GM12878 (cell line): ENCODE data around the gene YBX2. TPM values are rescaled to one million over a fixed set of nuclear protein-coding genes. Genes with fewer than 3 reads are reported as not detected.

ENCODE experiments used
- ATAC-seq: fragments of 200-7000 bp; cut with Tn5 transposase; 3 replicates; pipeline ENCODE4 v1.9.1; 2020; ENCODE audit warnings: mild to moderate bottlenecking, moderate library complexity
- BruUV-seq: library from RNA; stranded (reverse); fragments of 400-500 nt; replicated peaks from 2 replicates; lab custom pipeline; 2021; lab: Mats Ljungman, UMichigan
- CTCF ChIA-PET: fragments of 300-600 bp; sonication (Branson Sonifier 250); formaldehyde crosslinking; extraction: SDS; loops from one replicate; lab custom pipeline; 2021; ENCODE audit warnings: inconsistent platforms; lab: Yijun Ruan, JAX
- POLR2A ChIA-PET: fragments of 350-600 bp; formaldehyde crosslinking; extraction: SDS; loops from one replicate; lab custom pipeline; 2021; ENCODE audit warnings: inconsistent platforms; lab: Charles Lee
- RAD21 ChIA-PET: fragments of 300-600 bp; sonication (Branson Sonifier 250); formaldehyde crosslinking; loops from one replicate; lab custom pipeline; 2023; ENCODE audit warnings: antibody characterized with exemption; ENCODE audit not compliant: unreplicated experiment; lab: Charles Lee
- SMC1A ChIA-PET: fragments of 300-600 bp; sonication (Branson Sonifier 250); formaldehyde crosslinking; loops from one replicate; lab custom pipeline; 2023; ENCODE audit not compliant: unreplicated experiment, uncharacterized antibody; lab: Charles Lee
- DNase-seq: peaks from one replicate; pipeline ENCODE4 v3.0.0-alpha.2; 2011; ENCODE audit warnings: low read depth, low spot score
- FAIRE-seq: peaks from 3 replicates; lab custom pipeline; 2011; peaks lifted over from hg19 to GRCh38; lab: Jason Lieb, UNC
- H2AFZ ChIP-seq: 2 replicates; pipeline ENCODE4 v1.6.0; 2011; ENCODE audit warnings: low read depth, low read length, control low read depth; ENCODE audit not compliant: control insufficient read depth
- H3K27ac ChIP-seq: 2 replicates; pipeline ENCODE4 v1.5.1; 2011; ENCODE audit warnings: control low read depth; ENCODE audit not compliant: control insufficient read depth, insufficient read depth
- H3K27me3 ChIP-seq, 2 experiments: replicated peaks in 1 of 2; 2 replicates each; pipeline versions ENCODE4 v1.6.0 to v1.6.1; 2011; ENCODE audit warnings: low read length in 1 of 2; ENCODE audit not compliant: control insufficient read depth in 2 of 2, insufficient read depth in 2 of 2
- H3K36me3 ChIP-seq, 2 experiments: 2 replicates each; pipeline ENCODE4 v1.5.1; 2011; ENCODE audit warnings: low read length in 1 of 2; ENCODE audit not compliant: control insufficient read depth in 2 of 2, insufficient read depth in 2 of 2
- H3K4me1 ChIP-seq: 2 replicates; pipeline ENCODE4 v1.6.1; 2011; ENCODE audit warnings: mild to moderate bottlenecking, low read length, moderate library complexity, mixed read lengths; ENCODE audit not compliant: control insufficient read depth, insufficient read depth
- H3K4me2 ChIP-seq: 2 replicates; pipeline ENCODE4 v1.6.0; 2011; ENCODE audit warnings: control low read depth; ENCODE audit not compliant: control insufficient read depth, insufficient read depth
- H3K4me3 ChIP-seq: fragments of 200-600 bp; sonication (generic); 2 replicates; pipeline ENCODE4 v1.5.1; 2016
- H3K79me2 ChIP-seq: 2 replicates; pipeline ENCODE4 v1.6.0; 2011; ENCODE audit warnings: low read length; ENCODE audit not compliant: control insufficient read depth, insufficient read depth
- H3K9ac ChIP-seq: 2 replicates; pipeline ENCODE4 v1.8.0; 2011; ENCODE audit warnings: low read length, control low read depth, mixed read lengths; ENCODE audit not compliant: control insufficient read depth, insufficient read depth
- H3K9me3 ChIP-seq: replicated peaks from 3 replicates; pipeline ENCODE4 v1.5.1; 2011; ENCODE audit warnings: mild to moderate bottlenecking, low read length; ENCODE audit not compliant: control insufficient read depth, insufficient read depth
- H4K20me1 ChIP-seq: 2 replicates; pipeline ENCODE4 v1.6.0; 2011; ENCODE audit not compliant: control insufficient read depth, insufficient read depth
- CREM ChIP-seq: IDR thresholded peaks from 2 replicates; pipeline ENCODE4 v1.6.1; 2014; ENCODE audit warnings: antibody characterized with exemption, low read depth
- ETV6 ChIP-seq, 2 experiments: fragments of 450-650 bp in 1 of 2; IDR thresholded peaks in 1 of 2; conservative IDR thresholded peaks in 1 of 2; 2 replicates each; pipeline ENCODE4 v1.6.1; 2014; ENCODE audit warnings: antibody characterized with exemption in 1 of 2, borderline replicate concordance in 1 of 2, low read depth in 1 of 2, mild to moderate bottlenecking in 1 of 2, moderate library complexity in 1 of 2
- HSF1 ChIP-seq: fragments of 150-350 bp; IDR thresholded peaks from 2 replicates; pipeline ENCODE4 v1.6.1; 2014; ENCODE audit warnings: mild to moderate bottlenecking, low read depth, low read length
- KDM1A ChIP-seq: fragments of 200-600 bp; sonication (generic); IDR thresholded peaks from 2 replicates; pipeline ENCODE4 v1.6.1; 2016; ENCODE audit warnings: borderline replicate concordance
- MEF2B ChIP-seq: fragments of 450-650 bp; IDR thresholded peaks from 2 replicates; pipeline ENCODE4 v1.6.1; 2018; ENCODE audit warnings: mild to moderate bottlenecking, moderate library complexity; ENCODE audit not compliant: partially characterized antibody, poor library complexity, severe bottlenecking
- MXI1 ChIP-seq: fragments of 150-350 bp; IDR thresholded peaks from 2 replicates; pipeline ENCODE4 v1.6.1; 2011; ENCODE audit warnings: low read depth, mild to moderate bottlenecking, inconsistent platforms, low read length, improper control_type of control experiment
- NFYA ChIP-seq: IDR thresholded peaks from 2 replicates; pipeline ENCODE4 v1.6.1; 2011; ENCODE audit warnings: low read depth, mild to moderate bottlenecking, low read length, improper control_type of control experiment, borderline replicate concordance
- POLR2AphosphoS5 ChIP-seq: IDR thresholded peaks from 2 replicates; pipeline ENCODE4 v1.6.1; 2011; ENCODE audit warnings: mild to moderate bottlenecking, low read length, inconsistent platforms
- RAD51 ChIP-seq: fragments of 450-650 bp; IDR thresholded peaks from 2 replicates; pipeline ENCODE4 v1.6.1; 2016; ENCODE audit warnings: moderate library complexity, mild to moderate bottlenecking, inconsistent platforms
- RBBP5 ChIP-seq: fragments of 200-600 bp; sonication (generic); conservative IDR thresholded peaks from 2 replicates; pipeline ENCODE4 v1.6.1; 2016
- SMARCA5 ChIP-seq: fragments of 450-650 bp; IDR thresholded peaks from 2 replicates; pipeline ENCODE4 v1.6.1; 2017; ENCODE audit warnings: mild to moderate bottlenecking
- SRF ChIP-seq, 2 experiments: IDR thresholded peaks; 2 replicates each; pipeline ENCODE4 v1.6.1; 2011; ENCODE audit warnings: low read depth in 2 of 2, low read length in 2 of 2, mild to moderate bottlenecking in 1 of 2, moderate library complexity in 1 of 2
- STAT1 ChIP-seq: fragments of 450-650 bp; conservative IDR thresholded peaks from 2 replicates; pipeline ENCODE4 v1.6.1; 2014; ENCODE audit warnings: antibody characterized with exemption, mild to moderate bottlenecking
- ZBTB4 ChIP-seq: fragments of 450-650 bp; formaldehyde crosslinking; IDR thresholded peaks from 2 replicates; pipeline ENCODE4 v1.4.0; 2022; ENCODE audit warnings: mild to moderate bottlenecking, moderate library complexity
- ZSCAN29 ChIP-seq: fragments of 450-650 bp; IDR thresholded peaks from 2 replicates; pipeline ENCODE4 v1.6.1; 2017; ENCODE audit warnings: mild to moderate bottlenecking, moderate library complexity
- WGBS: methylation state at CpG from one replicate; pipeline ENCODE4 v1.1.6; 2016; ENCODE audit warnings: low lambda C conversion rate; ENCODE audit not compliant: insufficient replicate concordance, insufficient coverage; ENCODE audit errors: missing lambda C conversion rate; 5-methylcytosine and 5-hydroxymethylcytosine counted together
- in situ Hi-C: fragments of 300-500 bp; cut with MboI; formaldehyde crosslinking; loops from 9 replicates; pipeline ENCODE4 v1.14.3; 2018; ENCODE audit warnings: mixed read lengths
- intact Hi-C: fragments of 100-400 bp; cut with micrococcal nuclease; formaldehyde crosslinking; loops from one replicate; pipeline ENCODE4 v1.14.2; 2022; ENCODE audit not compliant: unreplicated experiment
- polyA plus RNA-seq, 11 experiments: library from polyadenylated mRNA; depleted of rRNA in 4 of 11; unstranded in 6 of 11; stranded (reverse) in 5 of 11; fragments of >200 nt; fragmentation: Nextera tagmentation in 4 of 11; fragmentation: Illumina TruSeq in 1 of 11; extraction: Ambion mirVana in 4 of 11; extraction: Trizol in 1 of 11; gene quantifications; 1 replicate in 1 of 11; 2 replicates in 10 of 11; pipeline versions ENCODE4 v1.2.1 to v1.2.3, GENCODE V29; 2011 to 2016; ENCODE audit warnings: inconsistent platforms in 2 of 11, missing spikeins in 2 of 11, low read depth in 1 of 11
- total RNA-seq, 4 experiments: library from RNA; depleted of rRNA in 3 of 4; stranded (reverse); fragments of >200 nt in 3 of 4; fragmentation: Illumina TruSeq in 1 of 4; extraction: Trizol in 1 of 4; gene quantifications; 2 replicates each; pipeline versions ENCODE4 v1.2.1 to v1.2.3, GENCODE V29; 2013 to 2021

The YBX2 gene
- total and polyA plus RNA-seq, 10 of the 15 experiments (the other 5 are each of a cell fraction or from before 2014, with no cell fraction given) = not detected

DNA sequence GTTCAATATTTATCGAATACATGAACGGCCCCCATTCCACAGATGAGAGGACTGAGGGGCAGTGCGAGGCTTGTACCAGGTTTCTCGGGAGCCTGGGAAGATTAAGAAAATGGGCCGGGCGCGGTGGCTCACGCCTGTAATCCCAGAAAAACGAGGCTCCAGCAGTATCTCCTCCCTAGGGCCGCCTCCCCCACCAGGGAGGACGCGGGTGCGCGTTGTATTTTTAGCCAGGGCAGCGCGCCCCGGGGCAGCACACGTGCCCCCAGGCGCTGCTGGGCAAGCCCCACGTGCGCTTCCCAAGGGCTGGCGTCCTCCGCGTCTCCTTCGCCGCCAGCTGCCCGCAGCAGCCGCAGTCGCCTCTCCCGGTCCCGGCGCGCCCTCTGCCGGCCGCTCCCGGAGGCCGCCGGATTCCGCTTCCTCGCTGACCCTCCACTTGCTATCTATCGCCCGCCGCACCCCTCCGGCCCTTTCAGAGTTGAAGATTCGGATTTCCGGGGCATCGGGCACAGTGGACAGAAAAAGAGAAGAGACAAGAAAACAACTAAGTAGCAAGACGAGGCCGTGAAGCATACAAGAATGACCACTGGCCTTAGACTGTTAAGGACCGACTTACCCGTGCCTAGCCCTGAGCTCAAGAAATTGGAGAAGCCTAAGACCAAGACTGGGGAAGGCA, 1.9 kb upstream of the YBX2 start (continued):
- no peak for TF ChIP-seq ZBTB4 (CRISPR knock-in tag)

GRCh38 chr17:7295230-7296180, 1.1 kb upstream of the YBX2 start:
- in situ Hi-C loops (loop anchor here (5.0 kb wide), 1 partner anchor 253 kb away; the partner anchor contains the start of gene SLC16A11), intact Hi-C loops (loop anchor here (1.0 to 5.0 kb wide), 3 partner anchors 15 to 251 kb away; partner anchors contain the start of gene SLC16A11)
- Histone ChIP-seq H3K9me3 (no peaks in the 10 kb centered on the region), H2AFZ (no peak overlapping the region), H4K20me1 (no peaks in the 10 kb centered on the region), H3K79me2 (no peaks in the 10 kb centered on the region), H3K27me3 (peaks cover 3 to 5% of the 10 kb centered on the region in 2 experiments), H3K27ac (no peak overlapping the region), H3K9ac (no peak overlapping the region), H3K4me1 (peaks cover 3% of the 10 kb centered on the region), H3K4me3 (peak overlapping the region; percentile 11; the same call in 1 of the 2 replicates), H3K4me2 (peak overlapping the region; percentile 94), H3K36me3 (no peaks in the 10 kb centered on the region)
- DNase-seq = no peak
- ChIA-PET SMC1A (interaction anchor here (1.8 to 2.4 kb wide), 6 partner anchors 9 to 250 kb away, joined by 6 to 19 read pairs (median 12); partner anchors contain the start of gene SLC2A4), RAD21 (interaction anchor here (0.8 to 2.1 kb wide), 10 partner anchors 10 to 251 kb away, joined by 3 to 44 read pairs (median 6); partner anchors contain the start of genes ACADVL, DLG4, GABARAP and NEURL4), POLR2A (interaction anchor here (0.9 to 1.7 kb wide), 4 partner anchors 13 to 41 kb away, joined by 3 to 4 read pairs (median 3); partner anchors contain the start of genes ACAP1 and SLC2A4), CTCF (interaction anchor here (0.8 to 5.7 kb wide), 21 partner anchors 12 to 319 kb away, joined by 3 to 102 read pairs (median 4); partner anchors contain the start of genes ACADVL, ACAP1, DLG4 and DVL2)
- 61% methylated on average over 40 of the region's 42 CpGs for WGBS
- FAIRE-seq = no peak
- ATAC-seq = peak; percentile 23; the same call in 1 of the 3 replicates
- BruUV-seq = no TSS peak
- TF ChIP-seq NFYA (no peak), MXI1 (no peak), SMARCA5 (no peak), ETV6 (conservative IDR thresholded peaks at IDR 0.05 in 1 of 2, IDR thresholded peaks at IDR 0.05 in 1 of 2; ENCODE audit: borderline replicate concordance in 1 of 2, low read depth in 1 of 2) (no peak), STAT1 (no peak), RAD51 (no peak), RBBP5 (no peak), KDM1A (no peak), POLR2AphosphoS5 (no peak), MEF2B (no peak), CREM (no peak), SRF (IDR thresholded peaks at IDR 0.05; ENCODE audit: low read depth in 2 of 2, low read length in 2 of 2) (no peak), HSF1 (no peak), ZSCAN29 (no peak)
